GM13977 (cell line): ENCODE measurements around the gene FAM83E.

Source experiments
- DNase-seq: peaks from one replicate; pipeline ENCODE4 v3.0.0; 2012; ENCODE audit warnings: low spot score
- CTCF ChIP-seq: IDR thresholded peaks from 2 replicates; pipeline ENCODE4 v1.5.1; 2012; ENCODE audit warnings: mild to moderate bottlenecking, control low read depth; ENCODE audit not compliant: insufficient read depth; ENCODE audit errors: extremely low read depth, missing control alignments
- in situ Hi-C: fragments of 300-500 bp; cut with MboI; formaldehyde crosslinking; loops from one replicate; pipeline ENCODE4 v1.12.0; 2022; ENCODE audit warnings: low sequenced_read_pairs, low pct_unique_long_range_greater_than_20kb, mixed read lengths, inconsistent platforms; ENCODE audit not compliant: unreplicated experiment

Gene FAM83E

DNA sequence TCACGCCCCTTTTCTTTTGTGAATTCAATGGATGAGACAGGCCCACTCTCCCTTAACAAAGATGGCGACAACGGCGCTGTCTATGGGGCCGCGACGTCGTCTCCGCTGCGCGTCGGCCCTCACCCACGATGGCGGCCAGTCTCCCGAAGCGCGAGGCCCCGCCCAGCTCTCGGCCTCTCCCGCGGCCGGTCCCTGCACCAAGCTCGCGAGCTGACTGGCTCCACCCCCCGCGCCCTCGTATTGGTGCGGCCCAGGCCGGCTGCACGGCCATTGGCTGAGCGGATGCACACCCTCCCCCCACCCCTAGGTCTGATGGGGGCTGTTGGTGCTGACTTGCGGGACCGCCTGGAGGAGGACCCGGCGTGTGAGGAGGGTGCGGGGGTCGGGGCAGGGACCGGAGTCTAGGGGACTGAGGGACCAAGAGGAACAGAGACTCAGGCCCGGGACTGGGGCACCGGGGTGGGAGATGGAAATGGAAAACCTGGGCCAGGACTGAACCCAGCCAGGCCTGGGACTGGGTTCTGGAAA is 9.3 kb upstream of the FAM83E start:
- peak; percentile 96 for DNase-seq
- in situ Hi-C loops: no loop called here
- TF ChIP-seq CTCF: no peak

GRCh38 chr19:48623556-48624066 is 8.7 kb upstream of the FAM83E start:
- no peak for TF ChIP-seq CTCF
- DNase-seq: no peak
- in situ Hi-C loops: no loop called here

GRCh38 chr19:48619692-48620585 is 5.1 kb upstream of the FAM83E start:
- in situ Hi-C loops: no loop called here
- no peak for TF ChIP-seq CTCF
- no peak for DNase-seq

DNA sequence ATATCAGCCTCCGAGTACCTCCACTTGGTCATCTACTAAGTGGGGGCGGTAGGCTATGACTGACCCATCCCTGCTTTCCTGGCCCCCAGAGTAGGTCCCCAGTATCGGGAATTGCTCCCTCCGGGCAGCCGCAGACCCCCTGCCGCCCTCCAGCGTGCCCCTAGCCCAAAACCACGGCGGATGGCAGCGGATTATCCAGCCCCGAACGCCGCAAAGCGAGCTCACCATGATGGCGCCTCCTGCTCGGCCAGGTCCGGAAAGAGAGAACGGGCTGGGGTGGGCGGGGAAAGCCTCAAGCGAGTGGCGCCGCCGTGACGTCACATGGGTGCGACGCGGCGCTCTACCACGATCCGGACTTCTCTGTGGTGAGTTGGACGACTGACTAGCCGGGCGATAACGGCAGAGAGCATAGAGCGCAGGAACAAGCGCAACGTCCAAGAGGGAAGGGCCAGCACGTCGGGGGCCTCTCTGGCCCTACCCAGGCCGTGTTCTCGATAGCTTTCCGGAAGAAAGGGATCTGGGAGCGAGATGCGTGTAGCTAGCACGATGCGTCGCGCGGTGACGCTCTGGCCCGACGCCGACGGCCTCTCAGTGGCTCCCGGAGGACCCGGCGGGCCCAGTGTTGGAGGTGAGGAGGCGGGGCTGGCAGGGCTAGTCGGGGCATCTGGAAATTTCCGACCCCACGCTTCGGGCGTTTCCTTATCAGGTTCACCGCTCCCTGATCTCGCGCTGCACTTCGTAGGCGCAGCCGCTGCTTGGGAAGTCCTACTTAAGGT is 4.2 kb upstream of the FAM83E start, which contains the start of the genes RPL18 and SPHK2:
TSS of gene RPL18 (minus strand) at position 263 of the 776 bp plus-strand sequence. CDS start at position 228, 35 bp downstream.
TSS of gene SPHK2 (plus strand) at position 591 of the 776 bp plus-strand sequence. CDS start 1,009 bp downstream, outside the sequence.
- DNase-seq: peak; percentile 99
- in situ Hi-C loops: no loop called here
- no peak for TF ChIP-seq CTCF

DNA sequence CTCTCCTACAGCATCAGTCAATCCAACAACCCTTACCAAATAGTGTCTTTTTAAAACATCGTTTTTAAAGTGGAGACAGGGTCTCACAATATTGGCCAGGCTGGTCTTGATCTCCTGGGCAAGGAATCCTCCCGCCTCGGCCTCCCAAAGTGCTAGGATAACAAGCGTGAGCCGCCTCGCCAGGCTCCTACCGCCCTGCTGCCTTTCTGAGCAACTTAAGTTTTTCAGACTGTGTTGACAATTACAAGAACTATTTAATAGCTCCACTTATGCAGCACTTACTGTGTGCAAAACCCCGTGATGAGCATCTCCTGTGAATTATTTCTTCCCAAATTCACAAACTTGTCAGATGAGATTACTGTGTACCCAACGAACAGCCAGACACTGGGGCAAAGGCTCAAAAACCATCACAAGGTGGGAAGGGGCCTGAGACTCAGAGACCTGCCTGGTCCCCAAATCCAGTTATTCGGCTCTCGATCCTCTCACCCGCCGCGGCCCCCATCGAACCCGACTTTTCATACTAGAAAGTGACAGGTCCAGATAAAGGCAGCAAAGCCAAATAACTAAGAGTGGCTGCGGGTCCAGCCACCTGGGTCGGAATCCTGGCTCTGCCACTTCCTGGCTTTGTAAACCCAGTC is 3.5 kb upstream of the FAM83E start:
- no peak for DNase-seq
- no peak for TF ChIP-seq CTCF
- in situ Hi-C loops: no loop called here

- in situ Hi-C loops: no loop called here
- TF ChIP-seq CTCF: no peak
These were observed 2.5 kb upstream of the FAM83E start for GRCh38 chr19:48617146-48617937.

More at GRCh38 chr19:48617146-48617937, 2.5 kb upstream of the FAM83E start:
- DNase-seq: no peak
